Stomach (tissue), 4 donors: ENCODE results near the gene HTD2.

Experiments
- POLR2A ChIP-seq, 4 donors: fragments of 450-650 bp; IDR thresholded peaks; one replicate each; pipeline ENCODE4 v1.6.1; 2016; ENCODE audit warnings: antibody characterized with exemption in 4 of 4, control low read depth in 2 of 4, mild to moderate bottlenecking in 1 of 4, moderate library complexity in 1 of 4
- TF ChIP-seq, protein P1 (sequence below), 7 experiments: fragments of 450-650 bp in 4 of 7; fragments of 200-600 bp in 3 of 7; sonication (generic) in 3 of 7; IDR thresholded peaks; one replicate each; pipeline ENCODE4 v1.5.1; 2016 to 2019; ENCODE audit warnings: antibody characterized with exemption in 7 of 7, control low read depth in 2 of 7, mild to moderate bottlenecking in 1 of 7

GRCh38 chr3:58369038-58369437, 62.7 kb downstream of the HTD2 start:
- TF ChIP-seq, protein P1, sequence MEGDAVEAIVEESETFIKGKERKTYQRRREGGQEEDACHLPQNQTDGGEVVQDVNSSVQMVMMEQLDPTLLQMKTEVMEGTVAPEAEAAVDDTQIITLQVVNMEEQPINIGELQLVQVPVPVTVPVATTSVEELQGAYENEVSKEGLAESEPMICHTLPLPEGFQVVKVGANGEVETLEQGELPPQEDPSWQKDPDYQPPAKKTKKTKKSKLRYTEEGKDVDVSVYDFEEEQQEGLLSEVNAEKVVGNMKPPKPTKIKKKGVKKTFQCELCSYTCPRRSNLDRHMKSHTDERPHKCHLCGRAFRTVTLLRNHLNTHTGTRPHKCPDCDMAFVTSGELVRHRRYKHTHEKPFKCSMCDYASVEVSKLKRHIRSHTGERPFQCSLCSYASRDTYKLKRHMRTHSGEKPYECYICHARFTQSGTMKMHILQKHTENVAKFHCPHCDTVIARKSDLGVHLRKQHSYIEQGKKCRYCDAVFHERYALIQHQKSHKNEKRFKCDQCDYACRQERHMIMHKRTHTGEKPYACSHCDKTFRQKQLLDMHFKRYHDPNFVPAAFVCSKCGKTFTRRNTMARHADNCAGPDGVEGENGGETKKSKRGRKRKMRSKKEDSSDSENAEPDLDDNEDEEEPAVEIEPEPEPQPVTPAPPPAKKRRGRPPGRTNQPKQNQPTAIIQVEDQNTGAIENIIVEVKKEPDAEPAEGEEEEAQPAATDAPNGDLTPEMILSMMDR (IDR thresholded peaks at IDR 0.05) = no peak
- TF ChIP-seq POLR2A (IDR thresholded peaks at IDR 0.05) = no peak
